Stimulated activated CD8-positive, alpha-beta memory T cell treated with anti-CD3 and anti-CD28 coated beads, Interleukin-7, amount 100 ng/mL, for 4 hours (primary cell): ENCODE data around the gene TGFBR2.

Experiments
- DNase-seq, 2 donors: peaks; one replicate each; pipeline ENCODE4 v3.0.0-alpha.2; 2020; ENCODE audit warnings: low read depth in 2 of 2

TGFBR2 gene

GRCh38 chr3:30602946-30603345 lies 3.5 kb upstream of the TGFBR2 start:
- DNase-seq, result no peak

- no peak for DNase-seq
These were observed 2.3 kb upstream of the TGFBR2 start for GRCh38 chr3:30604093-30604492.

GRCh38 chr3:30604558-30604957 lies 1.8 kb upstream of the TGFBR2 start:
- DNase-seq, result no peak

GRCh38 chr3:30605005-30605404 lies 1.4 kb upstream of the TGFBR2 start:
- no peak for DNase-seq

- no peak for DNase-seq
These were observed 598 bp upstream of the TGFBR2 start for GRCh38 chr3:30605706-30606300.

GRCh38 chr3:30607032-30607833 lies 832 bp downstream of the TGFBR2 start:
- DNase-seq, result peak; percentile 47 to 70

GRCh38 chr3:30608598-30608947 lies 2.2 kb downstream of the TGFBR2 start:
- DNase-seq, result no peak

- DNase-seq, result no peak
These were observed 3.7 kb downstream of the TGFBR2 start for GRCh38 chr3:30609930-30610701.

- no peak for DNase-seq
These were observed 4.4 kb downstream of the TGFBR2 start for GRCh38 chr3:30610702-30611368.

- no peak for DNase-seq
These were observed 5.4 kb downstream of the TGFBR2 start for GRCh38 chr3:30611613-30612436.

- DNase-seq, result no peak
These were observed 6.2 kb downstream of the TGFBR2 start for GRCh38 chr3:30612437-30613132.

GRCh38 chr3:30613133-30613825 lies 6.9 kb downstream of the TGFBR2 start:
- no peak for DNase-seq

GRCh38 chr3:30614373-30614772 lies 8.0 kb downstream of the TGFBR2 start:
- no peak for DNase-seq

GRCh38 chr3:30614943-30615342 lies 8.5 kb downstream of the TGFBR2 start:
- no peak for DNase-seq

- no peak for DNase-seq
These were observed 9.4 kb downstream of the TGFBR2 start for GRCh38 chr3:30615615-30616346.

GRCh38 chr3:30616347-30617027 lies 10.1 kb downstream of the TGFBR2 start:
- DNase-seq, result no peak

GRCh38 chr3:30617069-30617468 lies 10.7 kb downstream of the TGFBR2 start:
- DNase-seq, result no peak

- no peak for DNase-seq
These were observed 11.3 kb downstream of the TGFBR2 start for GRCh38 chr3:30617653-30618052.

GRCh38 chr3:30618526-30618925 lies 12.1 kb downstream of the TGFBR2 start:
- no peak for DNase-seq
